HEK293T (cell line): ENCODE results near the gene SOCS7.

Source experiments
- ARNT ChIP-seq: fragments of 450-650 bp; IDR thresholded peaks from 2 replicates; pipeline ENCODE4 v1.6.1; 2017; ENCODE audit warnings: mild to moderate bottlenecking
- BHLHE40 ChIP-seq: fragments of 450-650 bp; IDR thresholded peaks from 2 replicates; pipeline ENCODE4 v1.6.1; 2016; ENCODE audit warnings: mild to moderate bottlenecking, moderate library complexity, borderline replicate concordance
- ELF4 ChIP-seq: fragments of 450-650 bp; IDR thresholded peaks from 2 replicates; pipeline ENCODE4 v1.6.1; 2017; ENCODE audit warnings: antibody characterized with exemption
- FOXA1 ChIP-seq: fragments of 450-650 bp; IDR thresholded peaks from 2 replicates; pipeline ENCODE4 v1.6.1; 2016; ENCODE audit warnings: mild to moderate bottlenecking
- FOXK2 ChIP-seq: fragments of 450-650 bp; IDR thresholded peaks from 2 replicates; pipeline ENCODE4 v1.6.1; 2016; ENCODE audit warnings: mild to moderate bottlenecking
- FOXM1 ChIP-seq: fragments of 450-650 bp; IDR thresholded peaks from 2 replicates; pipeline ENCODE4 v1.6.1; 2017; ENCODE audit warnings: mild to moderate bottlenecking, borderline replicate concordance
- HDGF ChIP-seq: fragments of 450-650 bp; IDR thresholded peaks from 2 replicates; pipeline ENCODE4 v1.6.1; 2017; ENCODE audit warnings: antibody characterized with exemption, borderline replicate concordance
- PKNOX1 ChIP-seq: fragments of 450-650 bp; IDR thresholded peaks from 2 replicates; pipeline ENCODE4 v1.6.1; 2016
- SP1 ChIP-seq: fragments of 450-650 bp; IDR thresholded peaks from 2 replicates; pipeline ENCODE4 v1.6.1; 2017
- SUZ12 ChIP-seq: fragments of 450-650 bp; IDR thresholded peaks from 2 replicates; pipeline ENCODE4 v1.6.1; 2016; ENCODE audit warnings: mild to moderate bottlenecking
- TARDBP ChIP-seq: fragments of 450-650 bp; IDR thresholded peaks from 2 replicates; pipeline ENCODE4 v1.6.1; 2016
- ZNF384 ChIP-seq: fragments of 450-650 bp; IDR thresholded peaks from 2 replicates; pipeline ENCODE4 v1.6.1; 2016

- TF ChIP-seq TARDBP (no peak), FOXK2 (no peak), PKNOX1 (no peak), SP1 (no peak), FOXA1 (no peak), ELF4 (no peak), FOXM1 (no peak), ARNT (no peak), SUZ12 (no peak), BHLHE40 (no peak), ZNF384 (no peak), HDGF (no peak)
Observed at GRCh38 chr17:38454532-38454931, 102.9 kb downstream of the SOCS7 start.
